Glutamatergic neuron (in vitro differentiated cells): Measurements from ENCODE around the gene GDPGP1. TPM values are rescaled to one million over a fixed set of nuclear protein-coding genes. Genes with fewer than 3 reads are reported as not detected.
A peak's percentile ranks its signal among the peaks of the same experiment; 100 is the strongest.

Experiments
- DNase-seq: peaks from one replicate; pipeline ENCODE4 v3.0.0; 2022
- H3K27ac Mint-ChIP-seq: one replicate; pipeline ENCODE4 v1.8.0; 2020; ENCODE audit warnings: mild to moderate bottlenecking, mixed read lengths, inconsistent platforms; ENCODE audit not compliant: unreplicated experiment
- H3K27me3 Mint-ChIP-seq: one replicate; pipeline ENCODE4 v1.8.0; 2020; ENCODE audit warnings: mild to moderate bottlenecking, moderate library complexity, mixed read lengths, inconsistent platforms; ENCODE audit not compliant: unreplicated experiment
- H3K36me3 Mint-ChIP-seq: one replicate; pipeline ENCODE4 v1.8.0; 2020; ENCODE audit warnings: mild to moderate bottlenecking, mixed read lengths, inconsistent platforms; ENCODE audit not compliant: unreplicated experiment
- H3K4me1 Mint-ChIP-seq: one replicate; pipeline ENCODE4 v1.8.0; 2020; ENCODE audit warnings: mild to moderate bottlenecking, low read depth, mixed read lengths, inconsistent platforms; ENCODE audit not compliant: unreplicated experiment
- H3K4me3 Mint-ChIP-seq: one replicate; pipeline ENCODE4 v1.8.0; 2020; ENCODE audit warnings: mild to moderate bottlenecking, mixed read lengths, inconsistent platforms; ENCODE audit not compliant: unreplicated experiment
- H3K9me3 Mint-ChIP-seq: one replicate; pipeline ENCODE4 v1.8.0; 2020; ENCODE audit warnings: mild to moderate bottlenecking, moderate library complexity, mixed read lengths, inconsistent platforms; ENCODE audit not compliant: unreplicated experiment
- total RNA-seq: library from RNA; stranded (reverse); fragmentation: NEBNext Ultra II Directional; extraction: Animal tissue kit (Norgen Biotek cat#: 25700); gene quantifications from one replicate; pipeline ENCODE4 v1.2.1, GENCODE V29; 2021; ENCODE audit not compliant: unreplicated experiment
- TF ChIP-seq, protein P1 (sequence below): fragments of 200-600 bp; sonication (generic); IDR thresholded peaks from one replicate; pipeline ENCODE4 v1.5.0; 2021; ENCODE audit not compliant: partially characterized antibody, unreplicated experiment

Gene GDPGP1
- total RNA-seq, 1 donor from 2014 or later, result 7.4 TPM

DNA sequence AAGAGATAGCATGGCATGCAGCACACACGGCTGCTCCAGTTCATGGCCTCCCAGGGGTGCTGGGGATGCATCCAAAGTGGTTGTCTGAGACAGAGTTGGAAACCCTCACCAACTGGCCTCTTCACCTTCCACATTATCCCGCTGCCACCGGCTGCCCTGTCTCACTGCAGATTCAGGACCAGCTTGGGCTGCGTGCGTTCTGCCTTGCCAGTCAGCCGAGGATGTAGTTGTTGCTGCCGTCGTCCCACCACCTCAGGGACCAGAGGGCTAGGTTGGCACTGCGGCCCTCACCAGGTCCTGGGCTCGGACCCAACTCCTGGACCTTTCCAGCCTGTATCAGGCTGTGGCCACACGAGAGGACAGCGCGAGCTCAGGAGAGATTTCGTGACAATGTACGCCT is 5.0 kb upstream of the GDPGP1 start:
- Mint-ChIP-seq H3K27ac (no peak overlapping the region), H3K27me3 (peaks cover 6% of the 10 kb centered on the region), H3K9me3 (peaks cover 8% of the 10 kb centered on the region), H3K4me3 (no peak overlapping the region), H3K4me1 (peaks cover 11% of the 10 kb centered on the region), H3K36me3 (peaks cover 9% of the 10 kb centered on the region)
- TF ChIP-seq, protein P1, sequence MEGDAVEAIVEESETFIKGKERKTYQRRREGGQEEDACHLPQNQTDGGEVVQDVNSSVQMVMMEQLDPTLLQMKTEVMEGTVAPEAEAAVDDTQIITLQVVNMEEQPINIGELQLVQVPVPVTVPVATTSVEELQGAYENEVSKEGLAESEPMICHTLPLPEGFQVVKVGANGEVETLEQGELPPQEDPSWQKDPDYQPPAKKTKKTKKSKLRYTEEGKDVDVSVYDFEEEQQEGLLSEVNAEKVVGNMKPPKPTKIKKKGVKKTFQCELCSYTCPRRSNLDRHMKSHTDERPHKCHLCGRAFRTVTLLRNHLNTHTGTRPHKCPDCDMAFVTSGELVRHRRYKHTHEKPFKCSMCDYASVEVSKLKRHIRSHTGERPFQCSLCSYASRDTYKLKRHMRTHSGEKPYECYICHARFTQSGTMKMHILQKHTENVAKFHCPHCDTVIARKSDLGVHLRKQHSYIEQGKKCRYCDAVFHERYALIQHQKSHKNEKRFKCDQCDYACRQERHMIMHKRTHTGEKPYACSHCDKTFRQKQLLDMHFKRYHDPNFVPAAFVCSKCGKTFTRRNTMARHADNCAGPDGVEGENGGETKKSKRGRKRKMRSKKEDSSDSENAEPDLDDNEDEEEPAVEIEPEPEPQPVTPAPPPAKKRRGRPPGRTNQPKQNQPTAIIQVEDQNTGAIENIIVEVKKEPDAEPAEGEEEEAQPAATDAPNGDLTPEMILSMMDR, result no peak
- DNase-seq, result no peak

DNA sequence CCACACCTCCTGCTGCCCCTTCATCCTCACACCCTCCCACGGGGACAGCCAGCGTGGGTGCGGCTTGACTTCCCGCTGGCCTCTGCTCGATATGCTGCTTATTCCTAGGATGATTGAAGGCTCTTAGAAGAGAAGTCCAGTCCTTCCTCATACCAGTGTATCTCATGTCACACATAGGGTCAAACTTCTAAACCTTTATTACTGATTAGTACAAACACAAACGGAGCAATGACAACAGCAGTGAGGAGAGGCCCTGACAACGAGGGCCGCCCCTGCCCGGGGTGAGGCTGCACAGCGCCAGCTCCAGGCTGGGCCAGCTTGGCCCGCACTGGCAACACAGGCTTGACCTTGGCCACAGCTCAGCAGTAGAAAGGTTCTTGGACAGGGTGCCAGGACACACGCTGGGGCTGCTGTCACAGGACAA is 3.9 kb upstream of the GDPGP1 start:
- peaks cover 11% of the 10 kb centered on the region for H3K27me3 Mint-ChIP-seq
- H3K36me3 Mint-ChIP-seq, result peaks cover 15% of the 10 kb centered on the region
- H3K4me3 Mint-ChIP-seq, result no peak overlapping the region
- H3K27ac Mint-ChIP-seq, result no peak overlapping the region
- TF ChIP-seq, protein P1, result no peak
- peaks cover 10% of the 10 kb centered on the region for H3K9me3 Mint-ChIP-seq
- H3K4me1 Mint-ChIP-seq, result peaks cover 6% of the 10 kb centered on the region
- DNase-seq, result no peak

DNA sequence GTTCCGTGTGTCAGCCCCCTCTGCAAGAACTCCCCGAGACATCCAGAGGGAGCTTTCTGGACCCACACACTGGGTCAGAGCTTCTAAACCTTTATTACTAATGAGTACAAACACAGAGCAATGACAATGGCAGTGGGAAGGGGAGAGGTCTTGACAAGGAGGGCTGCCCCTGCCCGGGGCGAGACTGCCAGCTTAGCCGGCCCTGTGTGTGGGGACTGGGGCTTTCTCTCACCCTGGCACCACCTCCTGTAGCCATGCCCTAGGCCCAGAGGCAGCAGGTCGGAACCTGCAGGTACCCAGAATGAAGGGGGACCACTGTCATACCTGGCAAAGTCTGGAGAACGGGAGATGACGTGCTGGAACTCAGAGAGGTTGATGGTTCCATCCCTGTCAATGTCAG is 3.4 kb upstream of the GDPGP1 start:
- H3K4me1 Mint-ChIP-seq, result peaks cover 6% of the 10 kb centered on the region
- H3K27me3 Mint-ChIP-seq, result peaks cover 11% of the 10 kb centered on the region
- H3K9me3 Mint-ChIP-seq, result peaks cover 10% of the 10 kb centered on the region
- H3K4me3 Mint-ChIP-seq, result no peak overlapping the region
- H3K36me3 Mint-ChIP-seq, result peaks cover 15% of the 10 kb centered on the region
- TF ChIP-seq, protein P1, result no peak
- no peak for DNase-seq
- no peak overlapping the region for H3K27ac Mint-ChIP-seq

DNA sequence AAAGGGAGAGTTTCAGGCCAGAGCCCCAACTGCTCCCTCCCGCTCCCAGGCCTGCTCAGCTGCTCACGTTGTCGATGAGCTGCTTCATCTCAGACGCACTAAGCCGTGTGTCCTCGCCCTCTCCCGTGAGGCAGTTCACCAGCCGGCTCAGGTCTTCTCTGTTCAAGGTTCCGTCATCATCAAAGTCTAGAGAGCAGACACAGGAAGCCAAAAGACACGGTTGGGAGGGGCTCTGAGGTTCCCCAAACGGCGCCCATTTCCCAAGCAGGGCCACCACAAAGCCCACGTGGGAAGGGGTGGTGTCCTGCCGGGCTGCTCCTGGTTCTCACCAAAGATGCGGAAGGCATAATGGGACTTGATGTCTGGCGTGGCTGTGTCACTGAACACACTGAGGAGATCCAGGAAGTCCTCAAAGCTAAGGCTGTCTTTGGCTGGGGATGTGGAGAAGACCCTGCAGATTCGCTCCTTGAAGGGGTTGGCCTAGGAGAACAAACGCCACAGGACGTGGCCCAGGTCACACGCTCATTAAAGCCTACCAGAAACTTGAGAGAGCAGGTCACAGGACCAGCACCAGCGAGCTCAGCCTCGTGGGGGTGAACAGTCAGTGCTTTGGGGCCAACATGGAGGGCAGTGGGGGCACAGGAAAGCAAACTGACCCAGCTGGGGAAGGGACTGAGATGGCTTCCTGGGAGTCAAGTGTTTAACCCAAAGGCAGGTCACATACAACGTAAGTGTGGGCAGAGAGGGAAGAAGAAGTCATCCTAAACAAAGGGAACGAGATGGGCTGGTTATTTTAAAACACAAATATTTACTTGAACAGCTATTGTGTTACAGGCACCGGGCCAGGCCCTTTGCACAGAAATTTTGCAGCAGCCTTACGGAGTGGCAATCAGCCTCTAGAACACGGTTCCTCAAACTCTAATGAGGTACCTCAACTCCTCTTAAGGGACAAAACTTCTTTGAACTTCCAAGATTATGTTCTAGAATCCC is 2.7 kb upstream of the GDPGP1 start:
- peak overlapping the region; percentile 46 for H3K4me3 Mint-ChIP-seq
- no peak overlapping the region for H3K27ac Mint-ChIP-seq

More for the DNA sequence above, 2.7 kb upstream of the GDPGP1 start:
- peaks cover 7% of the 10 kb centered on the region for H3K9me3 Mint-ChIP-seq
- H3K27me3 Mint-ChIP-seq, result peaks cover 11% of the 10 kb centered on the region
- H3K36me3 Mint-ChIP-seq, result peaks cover 11% of the 10 kb centered on the region
- DNase-seq, result no peak
- TF ChIP-seq, protein P1, result no peak
- peaks cover 3% of the 10 kb centered on the region for H3K4me1 Mint-ChIP-seq
